PFSK-1 (cell line): ENCODE results near the gene KRT6B.

Experiments used
- FOXP2 ChIP-seq: optimal IDR thresholded peaks from 2 replicates; pipeline ENCODE3; 2011; ENCODE audit warnings: borderline replicate concordance, control low read depth, inconsistent platforms; ENCODE audit not compliant: insufficient read depth; ENCODE audit errors: extremely low read length, extremely low read depth
- POLR2AphosphoS5 ChIP-seq: IDR thresholded peaks from 2 replicates; pipeline ENCODE4 v1.6.1; 2012; ENCODE audit warnings: low read depth, mild to moderate bottlenecking, control low read depth, low read length, moderate library complexity
- SIN3A ChIP-seq: IDR thresholded peaks from 2 replicates; pipeline ENCODE4 v1.6.1; 2012; ENCODE audit warnings: mild to moderate bottlenecking, low read length, moderate library complexity, borderline replicate concordance; ENCODE audit not compliant: insufficient read depth
- TAF1 ChIP-seq: IDR thresholded peaks from 2 replicates; pipeline ENCODE4 v1.6.1; 2012; ENCODE audit warnings: low read length, control low read depth, borderline replicate concordance; ENCODE audit not compliant: insufficient read depth
- TF ChIP-seq, protein P1 (sequence below), 2 experiments: IDR thresholded peaks; 2 replicates each; pipeline versions ENCODE4 v1.6.1 to v1.8.0; 2011 to 2012; ENCODE audit warnings: low read depth in 2 of 2, low read length in 2 of 2, control low read depth in 1 of 2, inconsistent platforms in 1 of 2, mild to moderate bottlenecking in 1 of 2, moderate library complexity in 1 of 2; ENCODE audit not compliant: insufficient read depth in 1 of 2

The KRT6B gene

GRCh38 chr12:52436828-52437474 lies 15.0 kb downstream of the KRT6B start:
- TF ChIP-seq FOXP2 (no peak), POLR2AphosphoS5 (no peak), TAF1 (no peak), SIN3A (no peak)
- TF ChIP-seq, protein P1, sequence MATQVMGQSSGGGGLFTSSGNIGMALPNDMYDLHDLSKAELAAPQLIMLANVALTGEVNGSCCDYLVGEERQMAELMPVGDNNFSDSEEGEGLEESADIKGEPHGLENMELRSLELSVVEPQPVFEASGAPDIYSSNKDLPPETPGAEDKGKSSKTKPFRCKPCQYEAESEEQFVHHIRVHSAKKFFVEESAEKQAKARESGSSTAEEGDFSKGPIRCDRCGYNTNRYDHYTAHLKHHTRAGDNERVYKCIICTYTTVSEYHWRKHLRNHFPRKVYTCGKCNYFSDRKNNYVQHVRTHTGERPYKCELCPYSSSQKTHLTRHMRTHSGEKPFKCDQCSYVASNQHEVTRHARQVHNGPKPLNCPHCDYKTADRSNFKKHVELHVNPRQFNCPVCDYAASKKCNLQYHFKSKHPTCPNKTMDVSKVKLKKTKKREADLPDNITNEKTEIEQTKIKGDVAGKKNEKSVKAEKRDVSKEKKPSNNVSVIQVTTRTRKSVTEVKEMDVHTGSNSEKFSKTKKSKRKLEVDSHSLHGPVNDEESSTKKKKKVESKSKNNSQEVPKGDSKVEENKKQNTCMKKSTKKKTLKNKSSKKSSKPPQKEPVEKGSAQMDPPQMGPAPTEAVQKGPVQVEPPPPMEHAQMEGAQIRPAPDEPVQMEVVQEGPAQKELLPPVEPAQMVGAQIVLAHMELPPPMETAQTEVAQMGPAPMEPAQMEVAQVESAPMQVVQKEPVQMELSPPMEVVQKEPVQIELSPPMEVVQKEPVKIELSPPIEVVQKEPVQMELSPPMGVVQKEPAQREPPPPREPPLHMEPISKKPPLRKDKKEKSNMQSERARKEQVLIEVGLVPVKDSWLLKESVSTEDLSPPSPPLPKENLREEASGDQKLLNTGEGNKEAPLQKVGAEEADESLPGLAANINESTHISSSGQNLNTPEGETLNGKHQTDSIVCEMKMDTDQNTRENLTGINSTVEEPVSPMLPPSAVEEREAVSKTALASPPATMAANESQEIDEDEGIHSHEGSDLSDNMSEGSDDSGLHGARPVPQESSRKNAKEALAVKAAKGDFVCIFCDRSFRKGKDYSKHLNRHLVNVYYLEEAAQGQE (IDR thresholded peaks at IDR 0.05; ENCODE audit: insufficient read depth in 1 of 2, low read depth in 2 of 2, low read length in 2 of 2): no peak

- TF ChIP-seq, protein P1 (IDR thresholded peaks at IDR 0.05; ENCODE audit: insufficient read depth in 1 of 2, low read depth in 2 of 2, low read length in 2 of 2): no peak
- TF ChIP-seq TAF1 (no peak), SIN3A (no peak), POLR2AphosphoS5 (no peak), FOXP2 (no peak)
These were observed 15.7 kb downstream of the KRT6B start for GRCh38 chr12:52436000-52436827.

DNA sequence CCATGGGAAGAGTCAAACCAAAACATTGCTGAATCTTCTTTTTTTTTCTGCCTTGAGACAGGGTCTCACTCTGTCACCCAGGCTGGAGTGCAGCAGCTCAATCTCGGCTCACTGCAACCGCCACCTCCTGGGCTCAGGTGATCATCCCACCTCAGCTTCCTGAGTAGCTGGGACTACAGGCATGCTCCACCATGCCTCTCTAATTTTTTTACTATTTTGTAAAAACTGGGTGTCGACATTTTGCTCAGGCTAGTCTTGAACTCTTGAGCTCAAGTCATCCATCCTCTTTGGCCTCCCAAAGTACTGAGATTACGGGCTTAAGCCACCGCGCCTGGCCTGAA lies 16.3 kb downstream of the KRT6B start:
- no peak for TF ChIP-seq FOXP2
- TF ChIP-seq TAF1: no peak
- TF ChIP-seq, protein P1 (IDR thresholded peaks at IDR 0.05; ENCODE audit: insufficient read depth in 1 of 2, low read depth in 2 of 2, low read length in 2 of 2): no peak
- no peak for TF ChIP-seq SIN3A
- TF ChIP-seq POLR2AphosphoS5: no peak

DNA sequence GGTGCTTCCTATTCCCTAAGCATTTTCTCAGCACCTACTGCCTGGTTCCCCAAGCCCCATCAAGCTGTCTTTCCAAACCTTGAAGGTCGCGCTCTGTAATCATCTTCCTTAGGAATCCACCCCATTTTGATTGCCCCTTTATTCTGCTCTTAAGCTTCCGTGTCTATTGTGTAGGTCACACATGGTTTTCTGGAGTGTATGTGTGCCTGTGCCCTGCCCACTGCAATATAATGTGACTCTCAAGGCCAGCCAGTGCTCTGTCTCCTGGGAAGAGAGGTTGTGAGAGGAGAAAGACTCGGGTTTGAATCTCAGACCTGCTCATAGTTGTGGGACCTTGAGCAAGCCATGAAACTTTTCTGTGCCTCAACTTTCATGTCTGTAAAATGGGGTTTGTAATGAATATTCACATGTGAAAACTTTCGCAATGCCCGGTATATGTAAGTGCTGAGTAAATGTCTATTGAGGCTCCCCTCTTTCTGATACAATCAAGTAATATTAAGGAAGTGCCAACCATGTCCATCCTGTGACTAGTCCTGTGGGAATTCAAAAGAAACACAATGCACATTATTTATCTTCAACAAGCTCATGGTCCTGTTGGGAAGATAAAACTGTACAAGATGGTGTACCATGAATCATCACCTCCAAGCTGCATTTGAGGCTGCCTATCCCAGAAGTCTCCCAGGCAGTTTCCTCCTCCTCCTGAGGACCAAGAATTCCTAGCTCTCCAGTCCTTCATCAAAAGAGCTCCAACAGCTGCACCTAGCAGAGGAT lies 17.0 kb downstream of the KRT6B start:
- TF ChIP-seq TAF1 (no peak), POLR2AphosphoS5 (no peak), FOXP2 (no peak), SIN3A (no peak)
- TF ChIP-seq, protein P1 (IDR thresholded peaks at IDR 0.05; ENCODE audit: insufficient read depth in 1 of 2, low read depth in 2 of 2, low read length in 2 of 2): no peak
